ENCODE results near the gene PODN. TPM values are rescaled to one million over a fixed set of nuclear protein-coding genes. Genes with fewer than 3 reads are reported as not detected.

PODN gene
- total RNA-seq, 1 experiment from 2014 or later = 0.17 TPM

DNA sequence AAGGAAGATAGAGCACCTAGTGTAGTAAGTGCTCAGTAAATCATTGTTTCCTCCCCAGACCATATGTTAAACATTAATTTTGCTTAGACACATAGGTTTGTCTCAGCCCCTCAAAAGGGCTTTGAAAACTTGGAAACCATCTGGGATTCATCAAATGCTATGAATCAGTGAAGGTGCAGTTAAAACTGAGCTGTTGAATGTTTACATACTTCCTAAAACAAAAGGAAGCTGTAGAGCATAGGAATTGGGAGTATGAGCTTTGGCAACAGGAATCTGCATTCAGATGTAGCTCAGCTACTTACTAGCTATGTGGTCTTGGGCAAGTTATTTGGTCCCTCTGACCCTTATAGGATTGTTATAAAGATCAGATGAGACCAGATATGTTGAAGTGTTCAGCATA is 18.7 kb upstream of the PODN start:
- Histone ChIP-seq H2BK120ac (ENCODE audit: low read depth, low read length, poor library complexity, severe bottlenecking) (no peak overlapping the region), H3K23ac (ENCODE audit: insufficient read length, low read depth, low read length) (no peak overlapping the region), H3T11ph (ENCODE audit: low read length) (no peak overlapping the region), H3K9me3 (ENCODE audit: control insufficient read depth, low read depth, low read length) (no peaks in the 10 kb centered on the region), H3K27ac (ENCODE audit: insufficient read length, low read depth, low read length) (no peak overlapping the region), H3K23me2 (ENCODE audit: insufficient read length, low read depth, low read length, poor library complexity, severe bottlenecking) (no peaks in the 10 kb centered on the region), H3K18ac (ENCODE audit: insufficient read length, low read depth, low read length) (no peak overlapping the region), H3K79me2 (ENCODE audit: insufficient read depth, low read length) (no peaks in the 10 kb centered on the region), H2AK5ac (ENCODE audit: insufficient read length, low read length) (no peak overlapping the region), H3K4me1 (ENCODE audit: insufficient read depth, low read length) (no peaks in the 10 kb centered on the region), H3K14ac (ENCODE audit: insufficient read depth, low read length) (no peak overlapping the region), H2AFZ (ENCODE audit: low read length) (no peak overlapping the region), H3K4me2 (ENCODE audit: insufficient read depth, insufficient read length, low read length) (no peak overlapping the region), H3K79me1 (ENCODE audit: insufficient read depth, low read depth, low read length, poor library complexity, severe bottlenecking) (no peaks in the 10 kb centered on the region), H3K4ac (ENCODE audit: low read depth, low read length) (no peak overlapping the region), H4K91ac (ENCODE audit: insufficient read length, low read depth, low read length) (no peak overlapping the region), H3K56ac (ENCODE audit: insufficient read length, low read depth, low read length) (no peak overlapping the region), H3K27me3 (ENCODE audit: insufficient read depth, low read length) (no peaks in the 10 kb centered on the region), H4K20me1 (ENCODE audit: control insufficient read depth, insufficient read depth, insufficient read length) (no peaks in the 10 kb centered on the region), H3K9ac (ENCODE audit: extremely low read depth, insufficient read length, low read length) (no peak overlapping the region), H2BK5ac (ENCODE audit: insufficient read length, low read length) (no peak overlapping the region), H2BK15ac (ENCODE audit: low read depth, low read length) (no peak overlapping the region), H4K5ac (ENCODE audit: insufficient read length, low read depth, low read length) (no peak overlapping the region), H2BK12ac (ENCODE audit: insufficient read length, low read depth, low read length) (no peak overlapping the region), H4K8ac (replicated peaks; ENCODE audit: insufficient read length, low read depth, low read length) (no peak overlapping the region), H2BK20ac (ENCODE audit: low read depth, low read length, poor library complexity, severe bottlenecking) (no peak overlapping the region)
- Mint-ChIP-seq H3K36me3 (ENCODE audit: insufficient read depth in 1 of 3, low read depth in 3 of 3) (peaks cover 0 to 4% (median 0%) of the 10 kb centered on the region in 3 experiments; a peak in 1 of 7 replicates), H3K4me1 (peaks cover 10 to 12% of the 10 kb centered on the region in 2 experiments), H3K9me3 (no peaks in the 10 kb centered on the region), H3K27ac (no peak overlapping the region), H3K4me3 (no peak overlapping the region), H3K27me3 (ENCODE audit: low read depth) (no peaks in the 10 kb centered on the region)
- no peak for DNase-seq
- no peak for TF ChIP-seq CTCF (conservative IDR thresholded peaks at IDR 0.05)

Measured in H9 (cell line).